SIG-M5 treated with dmso at 0.1 percent for 504 hours (cell line): ENCODE measurements around the gene HTRA2.
"Not testable (repeated sequence)": the region's sequence is repeated elsewhere in the genome, so short reads cannot be mapped to it uniquely, and the experiment has no call there.

Experiments used
- DNase-seq: peaks from one replicate; lab custom pipeline; 2025; ENCODE audit not compliant: unreplicated experiment; lab: John Stamatoyannopoulos, UW

HTRA2 gene

GRCh38 chr2:74559912-74560311 lies 30.2 kb downstream of the HTRA2 start:
- DNase-seq = no peak

GRCh38 chr2:74560591-74560990 lies 30.9 kb downstream of the HTRA2 start:
- DNase-seq = no peak

- DNase-seq = not testable (repeated sequence)
Measured at GRCh38 chr2:74561022-74561421, 31.3 kb downstream of the HTRA2 start.

- DNase-seq = no peak
Measured at GRCh38 chr2:74562126-74562775, 32.5 kb downstream of the HTRA2 start.

GRCh38 chr2:74564222-74564621 lies 34.5 kb downstream of the HTRA2 start:
- DNase-seq = no peak

GRCh38 chr2:74566076-74566753 lies 36.5 kb downstream of the HTRA2 start:
- DNase-seq = no peak

- DNase-seq = peak; percentile 28
Measured at GRCh38 chr2:74566754-74567085, 37.0 kb downstream of the HTRA2 start.

- no peak for DNase-seq
Measured at GRCh38 chr2:74567881-74568280, 38.1 kb downstream of the HTRA2 start.

- no peak for DNase-seq
Measured at GRCh38 chr2:74569686-74570085, 40.0 kb downstream of the HTRA2 start.

- DNase-seq = peak; percentile 36
Measured at GRCh38 chr2:74571058-74571457, 41.3 kb downstream of the HTRA2 start.

GRCh38 chr2:74572178-74572925 lies 42.6 kb downstream of the HTRA2 start:
- no peak for DNase-seq

GRCh38 chr2:74573747-74574562 lies 44.2 kb downstream of the HTRA2 start:
- peak; percentile 94 for DNase-seq

- no peak for DNase-seq
Measured at GRCh38 chr2:74575320-74575719, 45.6 kb downstream of the HTRA2 start.

- no peak for DNase-seq
Measured at GRCh38 chr2:74576211-74576862, 46.6 kb downstream of the HTRA2 start.

GRCh38 chr2:74576863-74577229 lies 47.1 kb downstream of the HTRA2 start:
- DNase-seq = peak; percentile 91

GRCh38 chr2:74577448-74577847 lies 47.7 kb downstream of the HTRA2 start:
- DNase-seq = peak; percentile 88

- no peak for DNase-seq
Measured at GRCh38 chr2:74578408-74578807, 48.7 kb downstream of the HTRA2 start.

GRCh38 chr2:74581463-74581862 lies 51.7 kb downstream of the HTRA2 start:
- no peak for DNase-seq

GRCh38 chr2:74582184-74582583 lies 52.5 kb downstream of the HTRA2 start:
- no peak for DNase-seq
